CD4-positive, alpha-beta T cell treated with Interleukin-1 beta for 1 hour (primary cell): Measurements from ENCODE around the gene SAT1.
"Not testable (repeated sequence)": the region's sequence is repeated elsewhere in the genome, so short reads cannot be mapped to it uniquely, and the experiment has no call there.

ENCODE experiments used
- DNase-seq, 2 donors: peaks; one replicate each; pipeline ENCODE4 v3.0.0-alpha.2; 2020 to 2022

SAT1 gene

GRCh38 chrX:23782863-23783588 is at the start of gene SAT1:
Gene SAT1, plus strand, starts transcription at chrX:23783173. Its CDS starts 179 bp downstream, at chrX:23783352.
- peak; percentile 95 to 96 for DNase-seq

- no peak for DNase-seq
These were observed 46.9 kb upstream of the SAT1 start for GRCh38 chrX:23736030-23736429.

GRCh38 chrX:23737413-23737812 is 45.6 kb upstream of the SAT1 start:
- DNase-seq: no peak

GRCh38 chrX:23742174-23742696 is 40.7 kb upstream of the SAT1 start:
- peak; percentile 6 to 27 for DNase-seq

- DNase-seq: peak; percentile 77 to 86
These were observed 40.0 kb upstream of the SAT1 start, which contains the start of gene ACOT9 for GRCh38 chrX:23742697-23743622. Gene ACOT9, minus strand, starts transcription at chrX:23743276. Its CDS starts 132 bp downstream, at chrX:23743144.

GRCh38 chrX:23743623-23743971 is 39.4 kb upstream of the SAT1 start:
- DNase-seq: not testable (repeated sequence)

DNA sequence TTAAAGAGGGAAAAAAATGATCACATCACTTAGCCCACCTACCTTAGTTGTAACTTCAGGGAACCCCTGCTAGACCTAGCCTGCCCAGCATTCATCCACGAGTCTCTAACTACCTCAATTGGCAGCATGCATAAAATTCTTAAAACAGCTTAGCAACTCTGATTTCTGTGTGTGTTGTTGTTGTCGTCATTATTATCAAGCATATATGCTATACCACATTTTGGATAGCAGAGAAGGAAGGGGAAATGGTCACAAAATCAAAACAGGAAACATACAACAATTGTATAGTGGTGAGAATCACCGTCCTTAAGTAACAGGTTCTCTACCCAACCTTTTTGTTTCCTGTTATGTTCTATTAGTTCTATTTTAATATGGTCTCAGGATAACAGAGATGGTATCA is 37.2 kb upstream of the SAT1 start:
- peak in 1 of 2 donors; percentile 51 for DNase-seq

- no peak for DNase-seq
These were observed 33.8 kb upstream of the SAT1 start for GRCh38 chrX:23749129-23749528.

GRCh38 chrX:23749576-23749975 is 33.4 kb upstream of the SAT1 start:
- DNase-seq: no peak

GRCh38 chrX:23752740-23753415 is 30.1 kb upstream of the SAT1 start:
- DNase-seq: no peak

- no peak for DNase-seq
These were observed 28.3 kb upstream of the SAT1 start for GRCh38 chrX:23754664-23755063.

GRCh38 chrX:23756165-23756564 is 26.8 kb upstream of the SAT1 start:
- peak; percentile 74 to 80 for DNase-seq

DNA sequence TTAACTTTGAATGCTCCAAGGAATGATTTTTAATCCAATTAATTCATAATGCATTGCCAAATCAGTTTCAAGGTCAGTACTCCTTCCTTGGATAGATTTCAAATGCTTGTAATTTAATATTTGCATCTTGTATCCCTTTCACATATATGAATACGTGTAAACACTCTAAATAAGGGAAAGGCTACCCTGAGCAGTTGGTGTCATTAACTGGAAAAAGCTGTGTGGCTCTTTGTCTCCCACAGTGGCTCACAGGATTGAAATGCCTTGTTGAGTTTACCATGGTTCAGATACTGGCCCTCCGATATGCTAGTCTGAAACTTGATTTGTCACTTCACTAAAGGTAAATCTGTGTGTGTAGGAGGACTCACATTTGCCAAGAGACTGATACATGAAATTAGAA is 23.2 kb upstream of the SAT1 start:
- DNase-seq: no peak

DNA sequence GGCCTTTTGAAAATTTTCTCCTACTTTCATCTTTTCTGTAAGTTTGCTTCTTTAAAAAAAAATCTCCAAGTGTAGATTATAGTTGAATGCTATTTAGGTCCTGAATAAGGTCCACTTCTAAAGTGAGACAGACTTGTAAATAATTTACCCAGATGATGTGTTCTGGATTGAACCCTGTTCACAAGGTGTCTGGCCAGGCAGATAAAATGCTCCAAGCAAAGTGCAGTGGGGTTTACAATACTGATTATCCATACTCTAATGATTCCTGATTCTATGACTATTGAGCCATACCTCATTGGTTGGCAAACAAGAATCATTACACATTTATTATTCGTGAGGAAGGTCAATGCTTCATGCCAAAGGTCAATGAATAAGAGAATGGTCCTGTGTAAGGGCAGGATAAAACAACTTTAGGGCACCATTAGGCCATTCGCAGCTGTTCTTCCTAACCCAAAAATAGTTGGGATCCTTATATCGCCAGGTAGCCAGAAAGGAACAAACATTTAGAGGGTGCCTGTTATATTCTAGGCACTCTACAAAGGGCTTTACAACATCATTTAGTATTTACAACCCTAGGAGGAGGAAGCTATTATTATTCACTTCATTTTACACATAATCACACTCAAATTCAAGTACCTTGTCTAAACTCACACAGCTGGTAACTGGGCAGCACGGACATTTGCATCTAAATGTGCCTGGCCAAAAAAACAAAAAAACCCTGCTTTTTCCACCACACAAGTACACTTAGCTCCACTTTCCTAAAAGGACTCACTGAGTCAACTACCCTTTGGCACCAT is 18.6 kb upstream of the SAT1 start:
- DNase-seq: no peak

GRCh38 chrX:23765449-23765848 is 17.5 kb upstream of the SAT1 start:
- DNase-seq: no peak

- no peak for DNase-seq
These were observed 17.1 kb upstream of the SAT1 start for GRCh38 chrX:23765868-23766267.

GRCh38 chrX:23766650-23767551 is 16.1 kb upstream of the SAT1 start:
- DNase-seq: no peak

DNA sequence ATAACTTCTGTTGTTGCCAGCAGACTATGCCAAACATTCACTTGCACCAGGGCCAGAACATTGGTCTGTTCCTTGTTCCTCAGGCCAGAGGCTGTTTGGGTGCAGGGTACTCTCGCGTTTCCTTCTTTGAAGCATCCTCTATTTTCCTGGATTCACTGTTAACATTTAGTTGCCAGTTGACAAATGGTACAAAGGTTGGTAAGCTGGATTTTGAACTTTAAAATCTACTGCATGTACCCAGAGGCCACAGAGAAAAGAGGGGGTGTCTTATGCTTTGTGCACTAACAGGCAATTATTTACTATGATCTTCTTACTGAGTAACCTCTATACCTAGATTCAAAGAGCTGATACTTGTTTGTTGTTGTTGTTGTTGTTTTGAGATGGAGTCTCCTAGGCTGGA is 12.8 kb upstream of the SAT1 start:
- DNase-seq: no peak

DNA sequence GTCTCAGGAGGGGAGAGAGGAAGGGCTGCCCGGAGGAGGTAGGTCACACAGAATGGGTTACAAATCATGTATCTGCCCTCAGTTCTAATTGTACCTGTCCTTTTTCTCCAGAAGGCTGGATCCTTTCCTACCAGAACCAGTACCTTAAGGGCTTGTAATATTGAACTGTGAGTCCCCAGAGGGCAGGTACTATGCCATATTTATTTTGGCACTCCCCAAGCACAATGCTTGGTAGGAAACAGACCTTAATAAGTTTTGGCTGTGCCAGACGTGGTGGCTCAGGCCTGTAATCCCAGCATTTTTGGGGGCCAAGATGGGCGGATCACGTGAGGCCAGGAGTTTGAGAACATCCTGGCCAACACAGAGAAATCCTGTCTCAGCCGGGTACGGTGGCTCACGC is 11.9 kb upstream of the SAT1 start:
- DNase-seq: not testable (repeated sequence)

DNA sequence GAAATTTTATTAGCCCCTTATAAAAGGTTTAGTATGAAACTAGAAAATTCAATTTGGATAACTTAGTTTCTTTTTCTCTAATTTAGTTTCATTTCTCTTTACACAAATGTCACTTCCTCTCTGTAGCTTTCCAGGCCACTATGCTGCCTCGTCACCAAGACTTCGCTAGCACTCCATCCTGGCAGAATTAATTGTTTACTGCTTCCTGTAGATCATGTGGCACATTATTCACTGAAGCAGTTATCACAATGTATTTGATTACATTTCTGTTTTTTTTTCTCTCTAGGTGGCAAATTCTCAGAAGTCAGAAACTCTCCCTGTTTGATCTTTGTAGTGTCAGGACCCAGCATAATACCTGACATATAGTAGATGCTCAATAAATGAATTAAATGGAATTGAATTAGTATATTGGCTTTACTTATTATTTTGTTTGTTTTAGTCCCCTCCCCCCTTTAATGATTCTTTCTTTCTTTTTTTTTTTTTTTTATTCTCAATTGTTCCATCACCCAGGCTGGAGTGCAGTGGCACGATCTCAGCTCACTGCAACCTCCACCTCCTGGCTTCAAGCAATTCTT is 9.3 kb upstream of the SAT1 start:
- DNase-seq: peak; percentile 66 to 74

DNA sequence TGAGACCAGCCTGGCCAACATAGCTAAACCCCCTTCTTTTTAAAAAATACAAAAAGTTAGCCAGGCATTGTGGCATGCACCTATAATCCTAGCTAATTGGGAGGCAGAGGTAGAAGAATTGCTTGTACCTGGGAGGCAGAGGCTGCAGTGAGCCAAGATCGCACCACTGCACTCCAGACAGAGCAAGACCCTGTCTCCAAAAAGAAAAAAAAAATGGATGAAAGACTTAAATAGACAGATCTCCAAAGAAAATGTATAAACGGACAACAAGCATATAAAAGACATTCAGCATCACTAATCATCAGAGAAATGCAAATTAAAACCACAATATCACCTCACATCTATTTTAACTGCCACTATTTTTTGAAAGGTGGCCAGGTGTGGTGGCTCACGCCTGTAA is 6.6 kb upstream of the SAT1 start:
- no peak for DNase-seq
